ENCODE measurements around the gene C7orf57.
A peak's percentile ranks its signal among the peaks of the same experiment; 100 is the strongest.

DNA sequence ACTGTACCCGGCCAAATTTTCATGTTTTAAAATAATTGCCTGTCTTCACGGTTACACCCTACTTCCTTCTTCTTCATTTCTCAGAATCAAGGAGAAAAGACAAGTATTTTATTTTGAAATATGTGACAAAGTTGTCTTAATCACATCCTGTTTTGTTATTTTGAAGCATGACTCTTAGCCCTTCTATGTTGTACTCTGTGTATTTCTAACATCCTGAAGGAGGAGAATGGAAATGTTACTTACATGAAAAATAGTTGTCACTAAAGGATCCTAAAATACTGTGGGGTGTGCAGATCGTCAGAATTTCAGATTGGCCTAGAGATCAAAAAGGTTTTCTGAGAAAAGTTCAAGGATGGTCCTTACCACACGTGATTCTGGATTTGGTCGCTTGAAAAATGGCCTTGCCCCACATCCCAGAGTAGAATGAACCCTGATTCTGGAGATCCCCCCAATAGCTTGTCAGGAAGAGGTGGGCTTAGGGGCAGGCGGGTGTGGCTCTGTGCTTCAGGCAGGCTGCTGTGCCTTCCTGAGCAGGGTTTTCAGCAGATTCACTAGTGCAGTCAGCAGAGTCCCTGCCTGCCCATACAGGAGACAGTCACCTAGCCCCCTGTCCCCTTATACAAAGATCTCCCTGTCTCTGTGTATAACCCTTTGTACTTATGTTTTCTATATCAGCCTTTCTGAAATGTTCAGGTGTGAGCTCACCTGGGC, 62.3 kb downstream of the C7orf57 start:
- TF ChIP-seq, protein P1, sequence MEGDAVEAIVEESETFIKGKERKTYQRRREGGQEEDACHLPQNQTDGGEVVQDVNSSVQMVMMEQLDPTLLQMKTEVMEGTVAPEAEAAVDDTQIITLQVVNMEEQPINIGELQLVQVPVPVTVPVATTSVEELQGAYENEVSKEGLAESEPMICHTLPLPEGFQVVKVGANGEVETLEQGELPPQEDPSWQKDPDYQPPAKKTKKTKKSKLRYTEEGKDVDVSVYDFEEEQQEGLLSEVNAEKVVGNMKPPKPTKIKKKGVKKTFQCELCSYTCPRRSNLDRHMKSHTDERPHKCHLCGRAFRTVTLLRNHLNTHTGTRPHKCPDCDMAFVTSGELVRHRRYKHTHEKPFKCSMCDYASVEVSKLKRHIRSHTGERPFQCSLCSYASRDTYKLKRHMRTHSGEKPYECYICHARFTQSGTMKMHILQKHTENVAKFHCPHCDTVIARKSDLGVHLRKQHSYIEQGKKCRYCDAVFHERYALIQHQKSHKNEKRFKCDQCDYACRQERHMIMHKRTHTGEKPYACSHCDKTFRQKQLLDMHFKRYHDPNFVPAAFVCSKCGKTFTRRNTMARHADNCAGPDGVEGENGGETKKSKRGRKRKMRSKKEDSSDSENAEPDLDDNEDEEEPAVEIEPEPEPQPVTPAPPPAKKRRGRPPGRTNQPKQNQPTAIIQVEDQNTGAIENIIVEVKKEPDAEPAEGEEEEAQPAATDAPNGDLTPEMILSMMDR (IDR thresholded peaks at IDR 0.05; ENCODE audit: extremely low read depth in 1 of 2, insufficient read depth in 1 of 2, low read depth in 1 of 2, low read length in 2 of 2) = no peak
- no peak for TF ChIP-seq POLR2A (IDR thresholded peaks at IDR 0.05; ENCODE audit: low read depth, low read length)
- TF ChIP-seq EZH2 (IDR thresholded peaks at IDR 0.05; ENCODE audit: borderline replicate concordance, low read depth, low read length, severe bottlenecking) = no peak
- peak; percentile 25 for TF ChIP-seq JUN (IDR thresholded peaks at IDR 0.05; ENCODE audit: borderline replicate concordance, insufficient read depth, insufficient read length, low read depth)
- TF ChIP-seq, protein P2, sequence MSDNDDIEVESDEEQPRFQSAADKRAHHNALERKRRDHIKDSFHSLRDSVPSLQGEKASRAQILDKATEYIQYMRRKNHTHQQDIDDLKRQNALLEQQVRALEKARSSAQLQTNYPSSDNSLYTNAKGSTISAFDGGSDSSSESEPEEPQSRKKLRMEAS (IDR thresholded peaks at IDR 0.05; ENCODE audit: insufficient read depth, insufficient read length) = no peak
- no peak for TF ChIP-seq MYC (IDR thresholded peaks at IDR 0.05; ENCODE audit: low read depth, low read length)
- no peak for TF ChIP-seq POLR2AphosphoS5 (IDR thresholded peaks at IDR 0.05; ENCODE audit: insufficient read depth, low read depth, low read length)
